Activated CD8-positive, alpha-beta memory T cell treated with anti-CD3 and anti-CD28 coated beads, Interleukin-2, amount 10 ng/mL, durations not matched to agents 7 days and 5 days (primary cell): ENCODE results near the gene PRAF2. TPM values are rescaled to one million over a fixed set of nuclear protein-coding genes. Genes with fewer than 3 reads are reported as not detected.
A peak's percentile ranks its signal among the peaks of the same experiment; 100 is the strongest.

Experiments used
- ATAC-seq: fragments of 150-1000 bp; cut with Tn5 transposase; one replicate; pipeline ENCODE4 v1.10.0; 2021; ENCODE audit warnings: moderate library complexity
- CTCF ChIA-PET: fragments of 350-600 bp; sonication (Branson Sonifier 250); formaldehyde crosslinking; loops from one replicate; lab custom pipeline; 2021; ENCODE audit warnings: antibody characterized with exemption; lab: Charles Lee
- DNase-seq: peaks from one replicate; pipeline ENCODE4 v3.0.0-alpha.2; 2020
- H3K27ac Mint-ChIP-seq: one replicate; pipeline ENCODE4 v1.8.0; 2021; ENCODE audit warnings: mild to moderate bottlenecking, mixed read lengths
- H3K27me3 Mint-ChIP-seq: one replicate; pipeline ENCODE4 v1.8.0; 2021; ENCODE audit warnings: mixed read lengths
- H3K36me3 Mint-ChIP-seq: one replicate; pipeline ENCODE4 v1.8.0; 2021; ENCODE audit warnings: mild to moderate bottlenecking, mixed read lengths
- H3K4me1 Mint-ChIP-seq: one replicate; pipeline ENCODE4 v1.8.0; 2021; ENCODE audit warnings: mixed read lengths
- H3K4me3 Mint-ChIP-seq: one replicate; pipeline ENCODE4 v1.8.0; 2021; ENCODE audit warnings: mild to moderate bottlenecking, moderate library complexity, mixed read lengths
- H3K9me3 Mint-ChIP-seq: one replicate; pipeline ENCODE4 v1.8.0; 2022; ENCODE audit warnings: low read depth, mixed read lengths
- total RNA-seq, 2 experiments: library from RNA; stranded (reverse); gene quantifications; one replicate each; pipeline ENCODE4 v1.2.3, GENCODE V29; 2021

PRAF2 gene, protein sequence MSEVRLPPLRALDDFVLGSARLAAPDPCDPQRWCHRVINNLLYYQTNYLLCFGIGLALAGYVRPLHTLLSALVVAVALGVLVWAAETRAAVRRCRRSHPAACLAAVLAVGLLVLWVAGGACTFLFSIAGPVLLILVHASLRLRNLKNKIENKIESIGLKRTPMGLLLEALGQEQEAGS
- total RNA-seq: 10 to 100 TPM; 21.4 to 21.6 TPM

- H3K27ac Mint-ChIP-seq: peak within 1 kb of the TSS; percentile 77
- peaks cover 15% of the 10 kb centered on the region for H3K4me1 Mint-ChIP-seq
- H3K27me3 Mint-ChIP-seq: no peaks in the 10 kb centered on the region
- peak within 1 kb of the TSS; percentile 82 for H3K4me3 Mint-ChIP-seq
- CTCF ChIA-PET: interaction anchor here (0.6 kb wide), 1 partner anchor 97 kb away, joined by 3 read pairs; no protein-coding TSS in a partner anchor
- peak; percentile 98 for ATAC-seq
- DNase-seq: peak; percentile 94
- H3K36me3 Mint-ChIP-seq: peaks cover 13% of the 10 kb centered on the region
- no peaks in the 10 kb centered on the region for H3K9me3 Mint-ChIP-seq
Observed at GRCh38 chrX:49073601-49074575, at the start of gene PRAF2. Gene PRAF2, minus strand, starts transcription at chrX:49074002. Its CDS starts 15 bp downstream, at chrX:49073987.

- H3K36me3 Mint-ChIP-seq: peaks cover 17% of the 10 kb centered on the region
- ATAC-seq: no peak
- CTCF ChIA-PET: no interaction called here
- H3K27me3 Mint-ChIP-seq: no peaks in the 10 kb centered on the region
- peaks cover 39% of the 10 kb centered on the region for H3K4me1 Mint-ChIP-seq
- H3K9me3 Mint-ChIP-seq: no peaks in the 10 kb centered on the region
- peak overlapping the region; percentile 91 for H3K27ac Mint-ChIP-seq
- H3K4me3 Mint-ChIP-seq: peak overlapping the region; percentile 93
- DNase-seq: no peak
Observed at GRCh38 chrX:49122499-49122898, 48.7 kb upstream of the PRAF2 start.

GRCh38 chrX:49120091-49120490 is 46.3 kb upstream of the PRAF2 start:
- peaks cover 33% of the 10 kb centered on the region for H3K36me3 Mint-ChIP-seq
- H3K4me1 Mint-ChIP-seq: peaks cover 44% of the 10 kb centered on the region
- no peak for DNase-seq
- H3K27ac Mint-ChIP-seq: peak overlapping the region; percentile 32
- no peak overlapping the region for H3K4me3 Mint-ChIP-seq
- ATAC-seq: no peak
- H3K27me3 Mint-ChIP-seq: no peaks in the 10 kb centered on the region
- CTCF ChIA-PET: no interaction called here
- H3K9me3 Mint-ChIP-seq: no peaks in the 10 kb centered on the region

GRCh38 chrX:49117581-49117980 is 43.8 kb upstream of the PRAF2 start:
- peaks cover 35% of the 10 kb centered on the region for H3K36me3 Mint-ChIP-seq
- CTCF ChIA-PET: no interaction called here
- H3K27me3 Mint-ChIP-seq: no peaks in the 10 kb centered on the region
- no peak for ATAC-seq
- H3K27ac Mint-ChIP-seq: peak overlapping the region; percentile 91
- H3K4me1 Mint-ChIP-seq: peaks cover 29% of the 10 kb centered on the region
- DNase-seq: no peak
- no peaks in the 10 kb centered on the region for H3K9me3 Mint-ChIP-seq
- H3K4me3 Mint-ChIP-seq: peak overlapping the region; percentile 63

DNA sequence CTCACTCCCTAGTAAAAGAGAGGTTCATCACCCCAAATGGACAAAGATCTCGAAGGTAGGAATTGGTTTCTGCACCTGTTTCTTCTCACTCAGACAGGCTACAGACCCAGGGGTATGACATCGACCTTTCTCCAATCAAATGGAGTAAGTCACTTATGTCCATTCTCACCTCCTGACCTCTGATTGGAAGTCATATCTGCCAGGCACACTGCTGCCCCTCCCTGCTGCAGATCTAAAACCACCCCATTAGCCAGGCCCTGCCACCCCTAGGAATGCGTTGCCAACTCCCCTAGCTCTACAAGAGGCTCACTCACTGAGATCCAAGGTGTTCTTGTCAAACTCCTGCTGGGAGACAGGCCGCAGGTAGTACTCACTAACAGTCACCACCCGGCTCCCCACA is 42.9 kb upstream of the PRAF2 start:
- Mint-ChIP-seq H3K4me3 (no peak overlapping the region), H3K4me1 (peaks cover 22% of the 10 kb centered on the region), H3K9me3 (no peaks in the 10 kb centered on the region), H3K36me3 (peaks cover 39% of the 10 kb centered on the region), H3K27ac (no peak overlapping the region), H3K27me3 (no peaks in the 10 kb centered on the region)
- no peak for DNase-seq
- ATAC-seq: no peak
- CTCF ChIA-PET: no interaction called here

GRCh38 chrX:49116076-49116475 is 42.3 kb upstream of the PRAF2 start:
- Mint-ChIP-seq H3K9me3 (no peaks in the 10 kb centered on the region), H3K27ac (no peak overlapping the region), H3K27me3 (no peaks in the 10 kb centered on the region), H3K36me3 (peaks cover 34% of the 10 kb centered on the region), H3K4me3 (no peak overlapping the region), H3K4me1 (peaks cover 18% of the 10 kb centered on the region)
- ATAC-seq (no peak), DNase-seq (no peak)
- CTCF ChIA-PET: no interaction called here

DNA sequence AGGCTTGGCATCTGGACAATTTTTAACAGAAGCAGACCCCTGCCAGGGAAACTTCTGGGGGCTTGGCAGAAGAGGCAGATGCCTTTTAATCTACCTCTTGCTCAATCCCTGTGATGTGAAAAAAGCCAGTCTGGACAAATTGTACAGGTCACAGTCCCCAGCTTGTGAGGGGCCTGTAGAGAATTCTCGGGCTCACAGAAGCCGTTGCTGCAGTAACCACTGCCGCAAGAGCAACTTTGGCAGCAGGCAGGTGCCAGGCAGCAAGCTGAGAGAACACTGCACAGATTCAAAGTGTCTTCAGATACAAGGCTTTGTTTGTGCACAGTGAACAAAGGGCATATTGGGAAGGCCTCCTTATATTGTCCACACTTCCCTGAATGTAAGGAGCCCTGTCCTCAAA is 38.0 kb upstream of the PRAF2 start:
- Mint-ChIP-seq H3K36me3 (peaks cover 27% of the 10 kb centered on the region), H3K4me1 (peaks cover 2% of the 10 kb centered on the region), H3K4me3 (no peak overlapping the region), H3K9me3 (no peaks in the 10 kb centered on the region), H3K27me3 (no peaks in the 10 kb centered on the region), H3K27ac (no peak overlapping the region)
- ATAC-seq (no peak), DNase-seq (no peak)
- CTCF ChIA-PET: no interaction called here

GRCh38 chrX:49110417-49110816 is 36.6 kb upstream of the PRAF2 start:
- CTCF ChIA-PET: interaction anchor here (0.5 to 1.0 kb wide), 2 partner anchors 54 to 69 kb away, joined by 3 to 4 read pairs; no protein-coding TSS in a partner anchor
- Mint-ChIP-seq H3K4me1 (no peaks in the 10 kb centered on the region), H3K36me3 (peaks cover 14% of the 10 kb centered on the region), H3K4me3 (no peak overlapping the region), H3K27me3 (no peaks in the 10 kb centered on the region), H3K27ac (no peak overlapping the region), H3K9me3 (no peaks in the 10 kb centered on the region)
- ATAC-seq (no peak), DNase-seq (no peak)

GRCh38 chrX:49108641-49109040 is 34.8 kb upstream of the PRAF2 start:
- DNase-seq (no peak), ATAC-seq (no peak)
- Mint-ChIP-seq H3K36me3 (peaks cover 11% of the 10 kb centered on the region), H3K27me3 (no peaks in the 10 kb centered on the region), H3K27ac (no peak overlapping the region), H3K4me3 (no peak overlapping the region), H3K9me3 (no peaks in the 10 kb centered on the region), H3K4me1 (no peaks in the 10 kb centered on the region)
- CTCF ChIA-PET: no interaction called here

- DNase-seq: no peak
- CTCF ChIA-PET: no interaction called here
- no peak overlapping the region for H3K27ac Mint-ChIP-seq
Observed at GRCh38 chrX:49106930-49107329, 33.1 kb upstream of the PRAF2 start.

DNA sequence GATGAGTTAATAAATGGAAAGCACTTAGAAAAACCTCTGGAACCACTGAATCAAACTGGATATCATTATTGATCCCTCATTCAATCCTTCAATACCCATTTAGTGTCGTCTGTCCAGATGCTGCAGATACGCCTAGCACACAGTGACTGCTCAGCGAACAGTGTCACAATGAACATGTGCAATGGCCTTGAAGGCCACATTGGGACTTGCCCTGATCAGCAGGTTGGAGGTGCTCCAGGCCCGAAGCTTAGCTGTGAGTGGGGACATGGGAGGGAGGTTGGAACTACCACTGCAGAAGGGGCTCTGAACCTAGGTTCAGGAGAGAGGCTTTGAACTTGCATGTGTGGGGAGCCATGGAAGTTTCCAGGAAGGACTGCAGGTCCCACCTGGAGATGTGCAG is 32.5 kb upstream of the PRAF2 start:
- H3K4me3 Mint-ChIP-seq: no peak overlapping the region
- peaks cover 7% of the 10 kb centered on the region for H3K36me3 Mint-ChIP-seq
- no peak overlapping the region for H3K27ac Mint-ChIP-seq
- no peak for DNase-seq
- no peaks in the 10 kb centered on the region for H3K27me3 Mint-ChIP-seq
- H3K4me1 Mint-ChIP-seq: peaks cover 6% of the 10 kb centered on the region
- no peaks in the 10 kb centered on the region for H3K9me3 Mint-ChIP-seq
- CTCF ChIA-PET: no interaction called here
- no peak for ATAC-seq

More at GRCh38 chrX:49106930-49107329, 33.1 kb upstream of the PRAF2 start:
- no peak for ATAC-seq
- Mint-ChIP-seq H3K4me3 (no peak overlapping the region), H3K9me3 (no peaks in the 10 kb centered on the region), H3K4me1 (peaks cover 1% of the 10 kb centered on the region), H3K27me3 (no peaks in the 10 kb centered on the region), H3K36me3 (peaks cover 7% of the 10 kb centered on the region)

GRCh38 chrX:49103637-49104036 is 29.8 kb upstream of the PRAF2 start:
- peaks cover 9% of the 10 kb centered on the region for H3K4me1 Mint-ChIP-seq
- no peaks in the 10 kb centered on the region for H3K9me3 Mint-ChIP-seq
- CTCF ChIA-PET: no interaction called here
- no peaks in the 10 kb centered on the region for H3K36me3 Mint-ChIP-seq
- H3K27me3 Mint-ChIP-seq: no peaks in the 10 kb centered on the region
- ATAC-seq (no peak), DNase-seq (no peak)
- H3K27ac Mint-ChIP-seq: no peak overlapping the region
- no peak overlapping the region for H3K4me3 Mint-ChIP-seq

DNA sequence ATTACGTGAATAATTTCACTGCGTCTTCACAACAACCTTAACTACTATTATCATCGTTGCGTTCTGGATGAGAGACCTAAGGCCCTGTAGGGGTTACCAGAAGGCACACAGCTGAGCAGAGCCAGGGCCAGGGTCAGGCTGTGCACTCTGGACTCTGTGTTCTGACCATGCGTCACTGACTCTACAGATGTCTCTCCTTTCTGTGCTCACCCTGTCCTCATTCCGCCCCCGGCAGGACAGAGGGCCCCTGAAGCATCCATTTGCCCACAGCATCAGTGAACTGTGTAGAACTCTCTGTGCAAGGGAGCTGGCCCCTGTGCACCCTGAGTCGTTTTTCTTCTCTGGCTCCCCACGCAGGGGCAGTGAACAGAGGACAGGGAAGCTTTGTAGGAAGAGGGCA is 28.4 kb upstream of the PRAF2 start:
- H3K27ac Mint-ChIP-seq: peak overlapping the region; percentile 90

More for the DNA sequence above, 28.4 kb upstream of the PRAF2 start:
- Mint-ChIP-seq H3K36me3 (no peaks in the 10 kb centered on the region), H3K27me3 (no peaks in the 10 kb centered on the region), H3K9me3 (no peaks in the 10 kb centered on the region), H3K4me3 (peak overlapping the region; percentile 87), H3K4me1 (peaks cover 9% of the 10 kb centered on the region)
- DNase-seq (no peak), ATAC-seq (no peak)
- CTCF ChIA-PET: interaction anchor here (1.2 kb wide), 1 partner anchor 22 kb away, joined by 3 read pairs; the partner anchor contains the start of gene WDR45
